ENCODE results near the gene ENOX2. TPM values are rescaled to one million over a fixed set of nuclear protein-coding genes. Genes with fewer than 3 reads are reported as not detected.

The ENOX2 gene
- total RNA-seq, 1 donor from 2014 or later, result 15.4 TPM

DNA sequence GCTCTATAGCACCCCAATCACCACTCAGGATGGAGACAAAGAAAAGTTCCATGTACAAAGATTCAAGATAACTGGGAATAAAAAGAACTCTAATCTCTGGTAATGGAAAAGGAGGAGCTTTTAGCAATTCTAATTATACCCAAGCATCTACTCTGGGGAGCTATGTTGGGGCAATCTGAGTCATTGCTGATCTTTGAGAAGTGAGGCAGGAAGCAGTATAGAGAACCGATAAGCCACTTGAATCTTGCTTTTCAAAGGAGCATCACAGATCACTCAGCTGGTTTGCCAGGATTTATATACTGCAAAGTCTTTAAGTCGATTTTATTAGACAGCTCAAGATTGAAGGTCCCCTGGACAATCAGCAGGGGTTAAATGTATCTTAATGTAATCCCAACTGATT lies 220.0 kb downstream of the ENOX2 start:
- Mint-ChIP-seq H3K4me3 (ENCODE audit: unreplicated experiment) (no peak overlapping the region), H3K4me1 (ENCODE audit: low read depth, unreplicated experiment) (no peaks in the 10 kb centered on the region), H3K27ac (ENCODE audit: unreplicated experiment) (no peak overlapping the region), H3K36me3 (ENCODE audit: unreplicated experiment) (no peaks in the 10 kb centered on the region), H3K27me3 (ENCODE audit: unreplicated experiment) (no peaks in the 10 kb centered on the region), H3K9me3 (ENCODE audit: unreplicated experiment) (peaks cover 5% of the 10 kb centered on the region)
- DNase-seq, result no peak
- TF ChIP-seq, protein P1, sequence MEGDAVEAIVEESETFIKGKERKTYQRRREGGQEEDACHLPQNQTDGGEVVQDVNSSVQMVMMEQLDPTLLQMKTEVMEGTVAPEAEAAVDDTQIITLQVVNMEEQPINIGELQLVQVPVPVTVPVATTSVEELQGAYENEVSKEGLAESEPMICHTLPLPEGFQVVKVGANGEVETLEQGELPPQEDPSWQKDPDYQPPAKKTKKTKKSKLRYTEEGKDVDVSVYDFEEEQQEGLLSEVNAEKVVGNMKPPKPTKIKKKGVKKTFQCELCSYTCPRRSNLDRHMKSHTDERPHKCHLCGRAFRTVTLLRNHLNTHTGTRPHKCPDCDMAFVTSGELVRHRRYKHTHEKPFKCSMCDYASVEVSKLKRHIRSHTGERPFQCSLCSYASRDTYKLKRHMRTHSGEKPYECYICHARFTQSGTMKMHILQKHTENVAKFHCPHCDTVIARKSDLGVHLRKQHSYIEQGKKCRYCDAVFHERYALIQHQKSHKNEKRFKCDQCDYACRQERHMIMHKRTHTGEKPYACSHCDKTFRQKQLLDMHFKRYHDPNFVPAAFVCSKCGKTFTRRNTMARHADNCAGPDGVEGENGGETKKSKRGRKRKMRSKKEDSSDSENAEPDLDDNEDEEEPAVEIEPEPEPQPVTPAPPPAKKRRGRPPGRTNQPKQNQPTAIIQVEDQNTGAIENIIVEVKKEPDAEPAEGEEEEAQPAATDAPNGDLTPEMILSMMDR (IDR thresholded peaks at IDR 0.05; ENCODE audit: partially characterized antibody, unreplicated experiment), result no peak

DNA sequence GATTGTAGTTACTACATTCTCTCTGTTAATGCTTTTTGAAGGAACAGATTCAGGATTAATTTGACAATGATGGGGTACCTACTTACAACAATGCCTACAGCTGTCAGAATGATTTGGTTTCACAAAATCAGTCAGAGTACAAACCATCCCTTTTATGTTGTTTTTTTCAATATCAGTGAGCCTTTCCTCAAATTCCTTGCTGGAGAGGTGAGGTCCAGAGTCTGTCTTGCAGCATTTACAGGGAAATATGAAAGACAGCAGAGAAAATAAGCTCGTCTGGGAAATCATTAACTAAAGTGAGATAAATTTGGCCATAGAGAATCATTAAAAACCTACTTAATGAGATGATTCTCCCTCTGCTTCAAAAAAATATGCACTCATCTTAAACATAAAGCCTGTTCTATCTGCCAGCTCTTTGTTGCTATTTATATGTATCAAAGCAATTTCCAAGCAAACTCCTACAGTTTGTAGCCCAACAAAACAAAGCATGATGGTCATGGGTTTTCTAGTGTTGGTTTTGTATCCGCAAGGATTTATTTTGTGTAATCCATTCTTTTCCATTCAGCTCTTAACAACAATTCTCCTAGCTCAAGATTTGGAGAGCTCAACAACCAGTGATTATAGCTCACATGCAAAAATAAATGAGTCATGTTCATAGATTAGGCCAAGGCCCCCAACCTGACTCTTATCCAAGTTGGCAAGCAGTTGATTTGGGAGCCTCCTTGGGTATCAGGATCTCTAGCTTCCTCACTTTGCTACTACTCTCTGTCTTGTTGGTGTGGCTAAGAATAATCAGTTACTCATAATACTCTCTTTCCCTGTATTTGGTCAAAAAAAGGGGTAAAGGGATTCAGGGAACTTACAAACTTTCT lies 222.6 kb downstream of the ENOX2 start:
- H3K4me3 Mint-ChIP-seq (ENCODE audit: unreplicated experiment), result no peak overlapping the region
- DNase-seq, result no peak

DNA sequence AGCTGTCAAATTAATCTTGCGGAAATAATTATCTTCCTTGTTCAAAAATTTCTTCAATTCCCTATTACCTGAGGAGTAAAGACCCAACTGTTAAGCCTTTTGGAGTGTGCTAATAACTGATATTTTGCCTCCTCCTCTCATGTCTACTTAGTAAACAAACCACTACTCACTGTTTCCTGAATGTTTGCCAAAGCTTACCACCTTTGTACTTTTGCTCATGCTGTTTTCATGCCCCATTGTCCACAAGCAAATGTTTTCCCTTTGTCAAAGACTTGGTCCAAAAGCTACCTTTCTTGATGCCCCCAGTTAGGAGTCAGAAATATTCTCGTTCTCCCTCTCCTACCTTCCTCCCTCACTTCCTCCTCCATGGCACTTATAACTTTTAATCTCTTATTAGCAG lies 226.1 kb downstream of the ENOX2 start:
- no peaks in the 10 kb centered on the region for H3K27me3 Mint-ChIP-seq (ENCODE audit: unreplicated experiment)
- TF ChIP-seq, protein P1 (IDR thresholded peaks at IDR 0.05; ENCODE audit: partially characterized antibody, unreplicated experiment), result no peak
- H3K4me1 Mint-ChIP-seq (ENCODE audit: low read depth, unreplicated experiment), result no peaks in the 10 kb centered on the region
- H3K27ac Mint-ChIP-seq (ENCODE audit: unreplicated experiment), result no peak overlapping the region
- H3K36me3 Mint-ChIP-seq (ENCODE audit: unreplicated experiment), result peaks cover 5% of the 10 kb centered on the region
- H3K9me3 Mint-ChIP-seq (ENCODE audit: unreplicated experiment), result peaks cover 1% of the 10 kb centered on the region
- no peak overlapping the region for H3K4me3 Mint-ChIP-seq (ENCODE audit: unreplicated experiment)
- no peak for DNase-seq

More for the DNA sequence above, 222.6 kb downstream of the ENOX2 start:
- H3K36me3 Mint-ChIP-seq (ENCODE audit: unreplicated experiment), result no peaks in the 10 kb centered on the region
- no peaks in the 10 kb centered on the region for H3K27me3 Mint-ChIP-seq (ENCODE audit: unreplicated experiment)
- H3K27ac Mint-ChIP-seq (ENCODE audit: unreplicated experiment), result no peak overlapping the region
- peaks cover 1% of the 10 kb centered on the region for H3K9me3 Mint-ChIP-seq (ENCODE audit: unreplicated experiment)
- no peaks in the 10 kb centered on the region for H3K4me1 Mint-ChIP-seq (ENCODE audit: low read depth, unreplicated experiment)
- TF ChIP-seq, protein P1 (IDR thresholded peaks at IDR 0.05; ENCODE audit: partially characterized antibody, unreplicated experiment), result no peak

DNA sequence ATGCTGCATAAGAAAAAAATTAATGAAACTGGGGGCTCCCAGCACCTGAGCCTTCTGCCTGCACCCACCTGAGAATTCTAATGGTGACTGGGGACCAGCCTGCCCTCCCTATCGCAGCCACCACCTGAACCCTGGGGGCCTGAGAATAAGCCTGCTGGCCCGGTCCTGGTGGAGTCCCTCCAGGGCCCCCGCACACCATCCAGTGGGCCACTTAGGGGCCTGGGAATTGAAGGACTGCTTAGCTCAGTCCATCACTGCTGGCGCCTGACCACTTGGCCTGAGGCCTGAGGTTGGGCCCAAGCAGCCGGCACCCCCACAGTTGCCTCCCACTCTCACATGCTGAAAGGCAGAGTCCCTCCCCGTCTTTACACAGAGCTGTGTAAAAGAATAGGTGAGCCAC lies 230.8 kb downstream of the ENOX2 start:
- no peaks in the 10 kb centered on the region for H3K4me1 Mint-ChIP-seq (ENCODE audit: low read depth, unreplicated experiment)
- DNase-seq, result no peak
- no peak overlapping the region for H3K4me3 Mint-ChIP-seq (ENCODE audit: unreplicated experiment)
- H3K9me3 Mint-ChIP-seq (ENCODE audit: unreplicated experiment), result no peaks in the 10 kb centered on the region
- no peaks in the 10 kb centered on the region for H3K27me3 Mint-ChIP-seq (ENCODE audit: unreplicated experiment)
- TF ChIP-seq, protein P1 (IDR thresholded peaks at IDR 0.05; ENCODE audit: partially characterized antibody, unreplicated experiment), result no peak
- H3K27ac Mint-ChIP-seq (ENCODE audit: unreplicated experiment), result no peak overlapping the region
- H3K36me3 Mint-ChIP-seq (ENCODE audit: unreplicated experiment), result peaks cover 5% of the 10 kb centered on the region

DNA sequence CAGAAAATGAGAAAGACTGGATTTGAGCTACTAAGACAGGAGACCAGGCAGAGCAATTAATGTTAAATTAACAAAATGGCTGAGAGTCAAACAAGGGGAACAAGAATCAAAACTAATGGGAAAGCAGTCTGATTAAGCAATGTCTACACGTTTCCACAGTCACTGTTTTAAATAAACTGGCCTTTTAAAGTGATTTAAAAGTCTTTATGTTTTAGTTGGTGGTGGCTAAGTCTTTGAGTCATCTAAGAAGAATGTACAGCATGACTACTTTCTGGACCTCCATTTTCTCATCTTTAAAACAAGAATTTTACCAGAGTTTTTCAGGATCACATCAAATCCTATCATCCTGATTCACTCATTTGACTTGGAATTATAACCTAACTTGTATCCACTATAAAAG lies 233.8 kb downstream of the ENOX2 start:
- Mint-ChIP-seq H3K36me3 (ENCODE audit: unreplicated experiment) (peaks cover 5% of the 10 kb centered on the region), H3K27ac (ENCODE audit: unreplicated experiment) (no peak overlapping the region)

More for the DNA sequence above, 233.8 kb downstream of the ENOX2 start:
- Mint-ChIP-seq H3K9me3 (ENCODE audit: unreplicated experiment) (no peaks in the 10 kb centered on the region), H3K4me3 (ENCODE audit: unreplicated experiment) (no peak overlapping the region), H3K27me3 (ENCODE audit: unreplicated experiment) (no peaks in the 10 kb centered on the region), H3K4me1 (ENCODE audit: low read depth, unreplicated experiment) (no peaks in the 10 kb centered on the region)
- DNase-seq, result no peak
- TF ChIP-seq, protein P1 (IDR thresholded peaks at IDR 0.05; ENCODE audit: partially characterized antibody, unreplicated experiment), result no peak

Data from glutamatergic neuron (in vitro differentiated cells).